Loucy (cell line): ENCODE data around the gene DLG2.

ENCODE experiments used
- H2AFZ ChIP-seq: fragments of 200-600 bp; sonication (generic); 2 replicates; pipeline ENCODE4 v1.6.0; 2016; ENCODE audit warnings: antibody characterized with exemption, mild to moderate bottlenecking, low read length, moderate library complexity
- H3F3A ChIP-seq: fragments of 200-600 bp; 2 replicates; pipeline ENCODE4 v1.6.0; 2016; ENCODE audit warnings: antibody characterized with exemption, low read depth, mild to moderate bottlenecking
- H3K27me3 ChIP-seq: fragments of 200-600 bp; sonication (generic); 2 replicates; pipeline ENCODE4 v1.6.1; 2014; ENCODE audit warnings: low read length, mild to moderate bottlenecking; ENCODE audit not compliant: insufficient read depth, poor library complexity, severe bottlenecking
- H3K36me3 ChIP-seq: fragments of 200-600 bp; sonication (generic); 2 replicates; pipeline ENCODE4 v1.6.1; 2016; ENCODE audit warnings: low read length; ENCODE audit not compliant: insufficient read depth
- H3K4me1 ChIP-seq: fragments of 200-600 bp; sonication (generic); 2 replicates; pipeline ENCODE4 v1.5.1; 2014; ENCODE audit warnings: low read length, mild to moderate bottlenecking; ENCODE audit not compliant: insufficient read depth, poor library complexity, severe bottlenecking
- H3K4me2 ChIP-seq: fragments of 200-600 bp; sonication (generic); 2 replicates; pipeline ENCODE4 v1.6.0; 2014; ENCODE audit warnings: antibody characterized with exemption, low read length, low read depth, mild to moderate bottlenecking; ENCODE audit not compliant: poor library complexity, severe bottlenecking
- H3K4me3 ChIP-seq: fragments of 200-600 bp; sonication (generic); 2 replicates; pipeline ENCODE4 v1.5.1; 2014; ENCODE audit warnings: low read length, mild to moderate bottlenecking, mixed read lengths; ENCODE audit not compliant: poor library complexity, severe bottlenecking
- H3K79me2 ChIP-seq: fragments of 200-600 bp; sonication (generic); 2 replicates; pipeline ENCODE4 v1.6.1; 2014; ENCODE audit warnings: low read length; ENCODE audit not compliant: insufficient read depth
- H3K9ac ChIP-seq: fragments of 200-600 bp; sonication (generic); 2 replicates; pipeline ENCODE4 v1.6.0; 2014; ENCODE audit warnings: mild to moderate bottlenecking, low read depth, low read length, moderate library complexity; ENCODE audit not compliant: poor library complexity, severe bottlenecking
- H3K9me2 ChIP-seq: fragments of 200-600 bp; sonication (generic); replicated peaks from 2 replicates; pipeline ENCODE4 v1.6.1; 2016; ENCODE audit warnings: low read depth, low read length, mixed read lengths
- H3K9me3 ChIP-seq: fragments of 200-600 bp; sonication (generic); 2 replicates; pipeline ENCODE4 v1.6.1; 2014; ENCODE audit warnings: mild to moderate bottlenecking, antibody characterized with exemption, low read length, low read depth; ENCODE audit not compliant: insufficient read depth
- H4K20me1 ChIP-seq: fragments of 200-600 bp; sonication (generic); 2 replicates; pipeline ENCODE4 v1.6.0; 2014; ENCODE audit warnings: antibody characterized with exemption, low read length, mild to moderate bottlenecking; ENCODE audit not compliant: insufficient read depth, poor library complexity, severe bottlenecking
- EZH2phosphoT487 ChIP-seq: fragments of 200-600 bp; IDR thresholded peaks from 2 replicates; pipeline ENCODE4 v1.6.1; 2018; ENCODE audit warnings: antibody characterized with exemption, mild to moderate bottlenecking, moderate library complexity, borderline replicate concordance
- TF ChIP-seq, protein P1 (sequence below): fragments of 200-600 bp; sonication (generic); conservative IDR thresholded peaks from 2 replicates; pipeline ENCODE4 v1.5.1; 2014; ENCODE audit warnings: mild to moderate bottlenecking, antibody characterized with exemption, low read length

DLG2 gene

DNA sequence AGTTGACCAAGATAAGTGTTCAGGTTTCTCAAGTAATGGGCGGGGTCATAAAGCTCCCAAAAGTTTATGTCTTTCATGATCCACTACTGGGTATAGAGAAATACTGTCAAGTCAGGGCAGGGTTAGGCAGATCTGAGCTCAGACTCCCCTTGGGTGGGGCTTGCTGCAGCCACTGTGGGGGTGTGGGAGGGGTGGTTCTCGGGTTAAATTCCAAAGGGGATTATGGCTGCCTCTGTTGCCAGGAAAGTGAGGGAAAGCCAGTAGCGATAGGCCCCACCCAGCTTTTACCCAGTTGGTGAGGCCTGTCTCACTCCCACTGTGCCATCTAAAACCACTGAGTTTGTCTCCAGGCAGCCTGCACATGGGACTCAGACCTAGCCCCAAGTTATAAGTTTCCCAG, 37.8 kb downstream of the DLG2 start:
- H3K9me2 ChIP-seq = no peaks in the 10 kb centered on the region
- no peaks in the 10 kb centered on the region for H4K20me1 ChIP-seq
- no peaks in the 10 kb centered on the region for H3K9me3 ChIP-seq
- H3K36me3 ChIP-seq = no peaks in the 10 kb centered on the region
- no peak overlapping the region for H2AFZ ChIP-seq
- no peaks in the 10 kb centered on the region for H3K4me1 ChIP-seq
- TF ChIP-seq EZH2phosphoT487 = no peak
- TF ChIP-seq, protein P1, sequence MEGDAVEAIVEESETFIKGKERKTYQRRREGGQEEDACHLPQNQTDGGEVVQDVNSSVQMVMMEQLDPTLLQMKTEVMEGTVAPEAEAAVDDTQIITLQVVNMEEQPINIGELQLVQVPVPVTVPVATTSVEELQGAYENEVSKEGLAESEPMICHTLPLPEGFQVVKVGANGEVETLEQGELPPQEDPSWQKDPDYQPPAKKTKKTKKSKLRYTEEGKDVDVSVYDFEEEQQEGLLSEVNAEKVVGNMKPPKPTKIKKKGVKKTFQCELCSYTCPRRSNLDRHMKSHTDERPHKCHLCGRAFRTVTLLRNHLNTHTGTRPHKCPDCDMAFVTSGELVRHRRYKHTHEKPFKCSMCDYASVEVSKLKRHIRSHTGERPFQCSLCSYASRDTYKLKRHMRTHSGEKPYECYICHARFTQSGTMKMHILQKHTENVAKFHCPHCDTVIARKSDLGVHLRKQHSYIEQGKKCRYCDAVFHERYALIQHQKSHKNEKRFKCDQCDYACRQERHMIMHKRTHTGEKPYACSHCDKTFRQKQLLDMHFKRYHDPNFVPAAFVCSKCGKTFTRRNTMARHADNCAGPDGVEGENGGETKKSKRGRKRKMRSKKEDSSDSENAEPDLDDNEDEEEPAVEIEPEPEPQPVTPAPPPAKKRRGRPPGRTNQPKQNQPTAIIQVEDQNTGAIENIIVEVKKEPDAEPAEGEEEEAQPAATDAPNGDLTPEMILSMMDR = no peak
- no peak overlapping the region for H3K9ac ChIP-seq
- no peak overlapping the region for H3K4me2 ChIP-seq
- no peaks in the 10 kb centered on the region for H3F3A ChIP-seq
- H3K79me2 ChIP-seq = no peaks in the 10 kb centered on the region
- no peaks in the 10 kb centered on the region for H3K27me3 ChIP-seq
- H3K4me3 ChIP-seq = no peak overlapping the region

DNA sequence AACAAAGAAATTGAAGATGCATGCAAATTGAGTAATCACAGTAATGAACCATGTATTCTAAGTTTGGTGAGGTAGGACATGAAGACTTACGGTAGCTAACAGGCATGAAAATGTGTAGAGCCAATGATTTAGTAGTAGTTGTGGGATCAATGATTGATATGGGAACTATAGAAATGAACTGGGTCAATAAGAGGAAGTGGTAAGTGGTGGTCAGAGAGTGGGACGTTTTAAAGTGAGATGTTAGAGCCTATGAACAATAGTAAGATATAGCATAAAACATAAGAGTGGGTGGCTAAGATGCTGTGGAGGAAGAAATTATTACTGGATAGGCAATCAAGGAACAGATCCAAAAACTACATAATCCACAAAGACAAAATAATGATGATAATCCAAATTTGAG, 45.0 kb downstream of the DLG2 start:
- no peak overlapping the region for H2AFZ ChIP-seq
- H3F3A ChIP-seq = no peaks in the 10 kb centered on the region
- H3K9ac ChIP-seq = no peak overlapping the region
- H3K27me3 ChIP-seq = no peaks in the 10 kb centered on the region
- H3K36me3 ChIP-seq = no peaks in the 10 kb centered on the region
- no peaks in the 10 kb centered on the region for H3K4me1 ChIP-seq
- no peaks in the 10 kb centered on the region for H3K79me2 ChIP-seq
- no peaks in the 10 kb centered on the region for H4K20me1 ChIP-seq
- no peaks in the 10 kb centered on the region for H3K9me2 ChIP-seq
- H3K4me3 ChIP-seq = no peak overlapping the region
- H3K9me3 ChIP-seq = no peaks in the 10 kb centered on the region
- no peak overlapping the region for H3K4me2 ChIP-seq
- no peak for TF ChIP-seq EZH2phosphoT487
- TF ChIP-seq, protein P1 = no peak

DNA sequence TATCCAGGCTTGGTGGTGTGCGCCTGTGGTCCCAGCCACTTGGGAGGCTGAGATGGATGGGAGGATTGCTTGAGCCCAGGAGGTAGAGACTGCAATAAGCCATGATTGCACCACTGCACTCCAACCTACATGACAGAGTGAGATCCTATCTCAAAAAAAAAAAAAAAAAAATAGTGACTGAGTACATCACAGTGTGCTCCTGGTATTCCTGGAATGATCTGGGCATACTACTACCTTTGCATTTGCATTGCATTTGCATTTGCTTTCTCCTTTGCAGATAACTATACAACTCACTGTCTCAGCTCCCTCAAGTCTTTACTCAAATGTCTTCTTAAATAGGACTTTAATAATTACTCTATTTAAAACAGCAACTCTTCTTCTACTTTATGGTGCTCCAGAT, 51.8 kb downstream of the DLG2 start:
- Histone ChIP-seq H3K9ac (no peak overlapping the region), H3K4me2 (no peak overlapping the region), H3K36me3 (no peaks in the 10 kb centered on the region), H3K9me2 (no peaks in the 10 kb centered on the region), H3K27me3 (no peaks in the 10 kb centered on the region), H3K4me1 (no peaks in the 10 kb centered on the region), H3K4me3 (no peak overlapping the region), H3K79me2 (no peaks in the 10 kb centered on the region), H3K9me3 (no peaks in the 10 kb centered on the region), H2AFZ (no peak overlapping the region), H4K20me1 (no peaks in the 10 kb centered on the region), H3F3A (no peaks in the 10 kb centered on the region)
- TF ChIP-seq, protein P1 = no peak
- no peak for TF ChIP-seq EZH2phosphoT487
